Stimulated activated CD4-positive, alpha-beta T cell treated with anti-CD3 and anti-CD28 coated beads, Interleukin-12 subunit alpha, Interleukin-12 subunit beta, amount 100 ng/mL, for 48 hours (primary cell): ENCODE data around the gene NNAT.

Experiments
- DNase-seq, 3 donors: peaks; one replicate each; pipeline ENCODE4 v3.0.0-alpha.2; 2020; ENCODE audit warnings: low read depth in 2 of 3, low spot score in 1 of 3

Gene NNAT

DNA sequence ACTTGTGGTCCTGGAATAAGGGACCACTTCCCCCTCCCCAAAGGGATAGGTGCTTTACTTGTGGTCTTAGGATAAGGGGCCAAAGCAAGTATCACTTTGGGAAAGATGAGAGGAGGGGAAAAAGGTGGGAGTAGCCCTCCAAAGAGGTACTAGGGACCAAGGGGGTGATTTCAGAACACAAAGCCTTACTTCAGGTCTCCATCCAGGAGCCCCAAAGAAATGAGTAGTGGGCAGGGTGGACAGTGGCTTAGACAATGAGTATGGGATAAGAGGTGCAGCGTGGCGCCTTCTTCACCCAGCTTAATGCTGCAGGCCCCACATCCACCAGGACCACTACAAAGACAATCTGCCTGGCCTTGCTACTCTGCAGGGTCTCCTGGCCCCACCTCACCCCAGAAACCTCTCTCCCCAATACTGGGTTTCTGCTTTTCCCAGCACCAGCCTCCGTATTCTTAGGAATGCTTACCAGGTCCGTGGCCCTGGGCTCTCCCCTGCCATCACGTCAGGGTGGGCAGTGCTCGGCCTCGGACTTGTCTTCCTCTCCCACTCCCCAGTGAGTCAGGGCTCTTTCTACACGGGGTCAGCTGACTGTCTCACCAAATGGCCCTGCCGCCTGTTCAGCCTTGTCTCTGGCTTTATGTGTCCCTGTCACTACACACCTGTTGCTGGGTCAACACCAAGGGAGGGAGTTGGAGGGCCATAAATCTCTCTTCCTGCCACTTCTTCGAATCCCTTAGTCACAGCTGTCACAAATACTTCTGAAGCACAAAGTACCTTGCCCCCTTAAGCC, 3.1 kb downstream of the NNAT start:
- DNase-seq: no peak

DNA sequence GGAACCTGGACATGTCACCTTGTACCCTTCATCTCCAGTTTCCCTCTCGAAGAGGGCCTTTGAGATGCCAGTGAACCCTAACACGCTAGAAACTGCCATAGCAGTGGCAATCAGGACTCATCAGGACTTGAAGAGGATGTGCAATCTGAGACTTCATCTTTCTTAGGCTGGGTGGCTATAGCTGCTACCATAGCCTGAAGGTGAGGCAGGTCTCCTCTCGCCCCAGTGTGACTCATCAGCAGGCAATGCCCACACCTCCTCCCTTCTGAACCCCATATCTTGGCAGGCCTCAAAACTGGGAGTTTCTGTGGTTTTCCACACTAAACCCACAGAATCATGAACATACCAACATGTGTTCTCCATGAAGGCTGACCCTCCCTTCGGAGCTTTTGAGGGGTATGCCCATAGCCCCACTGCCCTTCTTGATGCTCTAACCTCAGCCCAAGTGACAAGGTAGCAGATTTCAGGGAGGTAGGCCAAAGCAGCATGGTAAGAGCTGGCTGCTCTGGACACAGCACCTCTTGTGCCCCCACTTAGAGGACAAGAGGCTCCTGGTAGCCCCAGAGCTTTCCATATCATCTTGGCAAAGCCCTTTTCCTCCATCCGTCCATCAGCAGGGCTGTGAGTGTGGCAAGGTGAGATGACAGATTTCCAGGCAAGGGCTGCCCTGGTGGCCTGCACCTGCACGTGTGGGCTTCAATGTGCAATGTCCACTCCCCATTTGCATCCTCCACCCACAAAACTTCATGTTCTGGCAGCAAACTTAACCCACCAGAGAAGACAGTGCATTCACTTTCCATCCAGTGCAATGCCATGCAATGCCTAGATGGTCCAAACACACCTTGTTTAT, 4.0 kb downstream of the NNAT start:
- DNase-seq: no peak

DNA sequence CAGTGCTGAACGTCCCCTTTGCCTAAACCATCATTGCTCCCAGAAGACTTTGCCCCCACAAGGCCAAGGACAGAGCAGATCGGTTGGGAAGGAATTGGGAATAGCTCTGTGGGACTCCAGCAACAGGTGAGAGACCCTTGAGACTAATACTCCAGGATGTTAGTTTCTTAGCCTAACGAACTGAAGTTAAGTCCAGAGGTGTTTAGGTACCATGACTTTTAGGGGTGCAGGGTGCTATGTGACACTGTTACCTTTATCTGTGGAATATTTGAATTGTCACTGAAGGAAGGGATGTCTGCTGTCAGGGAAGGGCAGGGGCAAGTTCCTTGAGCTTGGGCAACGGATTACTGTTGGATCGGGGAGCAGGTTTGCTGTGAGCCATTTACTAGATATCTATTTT, 4.8 kb downstream of the NNAT start:
- no peak for DNase-seq

DNA sequence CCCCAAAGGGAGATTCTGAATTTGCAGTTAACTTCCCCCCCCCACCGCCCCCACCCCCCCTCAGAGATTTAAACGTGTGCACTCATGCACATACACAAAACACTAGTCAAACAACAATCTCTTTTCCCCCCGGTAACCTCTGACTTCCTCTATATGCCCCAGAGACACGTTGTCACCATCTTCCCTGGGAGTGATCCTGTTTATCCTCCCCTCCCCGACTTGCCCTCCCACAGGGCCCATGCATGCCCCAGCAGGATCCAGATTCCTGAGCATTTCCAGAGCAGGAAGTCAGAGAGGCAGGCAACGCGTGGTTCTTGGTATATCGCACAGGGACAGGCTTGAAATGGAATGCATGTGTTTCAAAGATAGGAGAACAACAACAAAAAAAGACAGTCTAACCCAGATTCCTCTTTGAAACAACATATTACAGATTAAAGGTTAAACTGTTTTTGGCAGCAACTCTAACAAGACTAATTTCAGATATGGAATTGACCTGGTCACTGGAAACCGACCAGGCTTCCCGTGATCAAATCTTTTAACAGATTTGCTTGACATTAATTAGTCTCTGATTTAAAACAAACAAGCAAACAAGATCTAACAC, 5.3 kb downstream of the NNAT start:
- no peak for DNase-seq

DNA sequence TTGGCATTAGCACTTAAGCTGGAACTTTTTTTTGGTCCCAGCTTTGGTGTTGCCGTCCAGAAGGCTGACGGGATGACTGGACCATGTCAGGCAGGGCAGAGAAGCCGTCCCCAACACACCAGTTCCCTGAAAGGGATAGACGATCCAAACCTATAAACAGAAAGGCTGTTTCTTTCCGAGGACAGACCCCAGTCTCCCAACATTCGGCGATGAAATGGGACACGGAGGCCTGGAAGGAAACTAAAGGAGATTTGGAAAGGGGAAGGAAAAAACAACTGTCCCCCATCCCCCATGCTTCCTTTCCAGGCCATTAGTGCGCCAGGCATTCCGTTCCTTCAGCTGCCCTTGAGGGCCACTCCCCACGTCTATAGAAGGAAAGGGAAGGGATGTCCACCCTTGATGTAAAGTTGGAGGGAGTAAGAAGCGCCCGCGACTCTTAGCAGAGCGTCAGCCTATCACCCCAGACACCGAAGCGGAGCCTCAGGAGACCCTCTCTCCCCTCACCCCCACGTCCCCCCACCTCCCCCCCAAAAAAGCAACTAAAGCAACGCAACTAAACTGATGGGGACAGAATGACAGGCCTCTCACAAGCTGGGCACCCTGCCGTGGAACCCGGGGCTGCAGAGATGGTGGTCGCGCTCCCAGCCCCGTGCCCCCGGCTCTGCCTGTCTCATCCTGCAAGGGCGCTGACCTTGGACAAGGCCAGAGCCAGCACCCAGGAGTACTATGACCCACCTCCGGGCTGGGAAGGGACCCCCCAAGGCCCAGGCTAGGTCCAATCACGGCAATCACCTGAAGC, 6.0 kb downstream of the NNAT start:
- no peak for DNase-seq

DNA sequence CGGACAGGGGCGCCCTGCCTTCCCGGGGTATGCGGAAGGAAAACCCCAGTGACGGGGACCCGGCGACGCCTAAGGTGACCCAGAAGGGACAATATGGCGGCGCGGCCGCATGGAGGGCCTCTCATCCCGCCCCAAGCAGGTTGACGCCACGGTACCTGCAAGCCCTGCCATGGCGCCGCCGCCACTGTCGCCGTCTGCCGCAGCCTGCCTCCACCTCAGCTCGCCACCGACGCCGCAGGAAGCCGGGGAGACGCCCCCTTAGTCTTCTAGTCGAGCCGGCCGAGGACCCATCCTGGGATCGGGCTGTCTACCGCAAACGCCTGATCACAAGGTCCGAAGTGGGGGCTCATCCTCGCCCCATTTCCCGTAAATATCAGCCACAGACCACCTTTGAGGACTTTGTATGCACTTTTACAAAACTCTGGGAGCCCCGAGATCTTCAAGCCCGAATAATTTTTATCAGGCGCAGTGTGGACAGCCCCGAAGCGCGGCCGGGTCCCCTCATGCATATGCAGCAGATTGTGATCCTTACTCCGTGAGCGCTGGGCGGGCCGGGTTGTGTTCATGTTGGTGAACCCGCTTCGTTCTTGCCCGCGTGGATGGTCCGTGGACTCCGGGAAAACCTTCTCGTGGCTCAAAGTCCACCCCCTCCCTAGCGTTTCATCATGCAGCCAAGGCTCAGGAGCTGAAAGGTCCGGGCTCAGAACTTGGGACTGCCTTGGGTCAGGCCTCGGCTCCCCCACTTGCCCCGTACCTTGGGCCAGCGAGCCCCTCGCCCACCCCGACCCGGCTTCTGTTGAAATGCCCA, 6.8 kb downstream of the NNAT start, which contains the start of gene BLCAP:
BLCAP (minus strand) TSS at position 239 of the 808 bp plus-strand sequence. CDS start 8,702 bp downstream, outside the sequence.
- DNase-seq: peak; percentile 83 to 85 (median 84)

DNA sequence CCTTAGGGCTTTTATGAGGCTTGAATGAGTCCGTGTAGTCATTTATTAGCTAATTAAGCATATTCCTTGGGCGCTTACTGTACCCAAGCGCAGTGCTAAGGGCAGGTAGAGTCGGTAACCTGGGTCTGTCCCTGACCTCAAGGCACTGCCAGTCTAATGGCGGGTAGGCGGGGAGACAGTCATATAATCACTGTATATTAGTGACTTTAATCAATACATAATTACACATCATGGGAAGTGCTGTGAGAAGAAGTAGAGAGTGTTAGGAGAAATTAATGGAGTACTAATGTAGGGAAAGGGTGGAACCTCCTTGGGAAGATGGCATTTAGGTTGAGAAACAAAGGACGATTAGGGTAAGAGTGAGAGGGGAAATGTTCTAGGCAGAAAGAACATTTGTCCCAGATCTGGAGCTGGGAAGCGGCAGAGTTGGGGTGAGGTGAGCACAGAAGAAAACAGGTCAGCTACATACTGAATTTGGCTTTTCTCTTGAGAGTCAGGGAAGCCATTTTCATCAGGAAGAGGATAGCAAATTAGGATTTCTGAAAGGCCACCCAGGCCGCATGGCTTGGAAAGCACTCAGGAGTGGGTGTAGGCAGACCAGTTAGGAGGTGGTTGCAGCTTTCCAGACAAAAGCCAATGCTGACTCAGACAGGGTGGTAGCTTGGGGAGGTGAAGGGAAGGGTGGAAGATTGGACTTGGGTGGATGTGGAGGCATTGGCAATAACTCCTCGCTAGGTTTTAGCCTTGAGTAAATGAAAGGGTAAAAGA, 7.6 kb downstream of the NNAT start:
- no peak for DNase-seq

DNA sequence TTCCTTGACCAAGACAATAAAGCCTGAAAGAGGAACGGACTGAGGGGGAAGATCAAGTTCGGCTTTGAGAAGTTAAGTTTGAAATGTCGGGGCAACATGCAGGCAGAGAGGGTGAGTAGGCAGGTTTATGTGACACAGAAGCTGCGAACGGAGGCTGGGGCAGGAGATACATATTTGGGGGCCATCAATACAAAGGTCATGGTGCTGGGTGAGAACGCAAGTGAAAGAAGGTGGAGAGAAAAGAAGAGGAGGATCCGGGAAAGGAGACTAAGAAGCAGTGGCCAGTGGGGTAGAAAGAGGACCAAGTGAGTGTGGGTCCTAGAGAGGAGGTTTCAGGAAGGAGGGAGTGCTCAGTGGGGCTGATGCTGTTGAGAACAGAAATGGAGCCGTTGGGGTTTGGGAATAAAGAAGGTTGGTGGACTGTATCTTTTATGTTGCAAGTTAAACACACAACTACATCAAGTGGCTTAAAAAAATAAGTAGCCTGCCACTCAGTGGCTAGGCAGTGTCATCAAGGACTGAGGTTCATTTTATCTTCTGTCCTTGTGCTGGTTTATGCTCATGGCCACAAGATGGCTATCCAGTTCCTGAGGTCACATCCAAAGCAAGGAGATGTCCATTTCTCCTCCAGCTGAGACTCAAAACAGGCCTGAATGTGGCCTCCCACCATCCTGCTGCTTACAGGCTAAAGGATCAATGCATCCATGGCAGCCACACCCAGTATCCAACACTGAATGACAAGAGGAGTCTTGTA, 8.3 kb downstream of the NNAT start:
- no peak for DNase-seq

DNA sequence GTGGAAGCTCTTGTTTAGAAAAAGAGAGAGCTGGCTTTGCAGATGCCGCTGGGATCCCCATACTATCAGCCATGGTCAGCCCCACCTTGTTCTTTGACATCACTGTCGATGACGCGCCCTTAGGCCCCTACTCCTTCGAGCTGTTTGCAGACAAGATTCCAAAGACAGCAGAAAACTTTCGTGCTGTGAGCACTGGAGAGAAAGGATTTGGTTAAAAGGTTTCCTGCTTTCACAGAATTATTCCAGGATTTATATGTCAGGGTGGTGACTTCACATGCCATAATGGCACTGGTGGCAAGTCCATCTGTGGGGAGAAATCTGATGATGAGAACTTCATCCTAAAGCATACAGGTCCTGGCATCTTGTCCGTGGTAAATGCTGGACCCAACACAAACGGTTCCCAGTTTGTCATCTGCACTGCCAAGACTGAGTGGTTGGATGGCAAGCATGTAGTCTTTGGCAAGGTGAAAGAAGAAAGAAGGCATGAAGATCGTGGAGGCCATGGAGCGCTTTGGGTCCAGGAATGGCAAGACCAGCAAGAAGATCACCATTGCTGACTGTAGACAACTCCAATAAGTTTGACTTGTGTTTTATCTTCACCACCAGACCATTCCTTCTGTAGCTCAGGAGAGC, 9.0 kb downstream of the NNAT start:
- DNase-seq: no peak

DNA sequence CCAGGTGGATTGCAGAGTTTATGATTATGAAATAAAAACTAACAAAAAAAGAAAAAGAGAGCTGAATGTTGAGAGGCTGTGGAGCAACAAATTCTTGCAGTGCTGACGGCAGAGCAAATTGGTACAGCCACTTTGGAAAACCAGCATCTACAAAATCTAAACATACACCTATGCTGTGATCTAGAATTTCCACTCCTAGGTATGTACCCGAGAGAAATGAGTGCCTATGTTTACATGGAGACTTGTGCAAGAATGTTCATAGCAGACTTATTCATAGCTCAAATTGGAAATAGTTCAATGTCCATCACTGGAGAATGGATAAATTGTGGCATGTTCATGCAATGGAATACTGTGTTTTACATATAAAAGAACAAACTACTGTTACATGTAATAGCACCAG, 9.6 kb downstream of the NNAT start:
- no peak for DNase-seq

DNA sequence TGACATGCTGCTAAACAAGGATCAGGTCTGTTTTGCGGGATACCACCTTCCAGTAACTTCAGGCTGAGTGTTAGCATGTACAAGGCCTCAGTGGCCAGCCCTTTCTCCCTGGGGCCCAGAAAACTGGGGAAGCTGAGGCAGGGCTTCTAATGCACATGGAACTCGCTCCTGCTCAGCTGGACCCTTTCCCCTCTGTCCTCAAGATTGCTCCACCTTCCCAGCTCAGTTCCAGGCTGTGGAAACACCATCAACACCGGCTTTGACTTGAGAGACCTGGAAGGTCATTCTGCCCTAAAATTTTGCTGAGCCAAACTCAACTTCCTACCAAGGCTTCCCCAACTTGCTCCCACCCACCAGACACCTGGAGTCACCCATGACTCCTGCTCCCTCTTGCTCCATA, 10.8 kb downstream of the NNAT start:
- no peak for DNase-seq

DNA sequence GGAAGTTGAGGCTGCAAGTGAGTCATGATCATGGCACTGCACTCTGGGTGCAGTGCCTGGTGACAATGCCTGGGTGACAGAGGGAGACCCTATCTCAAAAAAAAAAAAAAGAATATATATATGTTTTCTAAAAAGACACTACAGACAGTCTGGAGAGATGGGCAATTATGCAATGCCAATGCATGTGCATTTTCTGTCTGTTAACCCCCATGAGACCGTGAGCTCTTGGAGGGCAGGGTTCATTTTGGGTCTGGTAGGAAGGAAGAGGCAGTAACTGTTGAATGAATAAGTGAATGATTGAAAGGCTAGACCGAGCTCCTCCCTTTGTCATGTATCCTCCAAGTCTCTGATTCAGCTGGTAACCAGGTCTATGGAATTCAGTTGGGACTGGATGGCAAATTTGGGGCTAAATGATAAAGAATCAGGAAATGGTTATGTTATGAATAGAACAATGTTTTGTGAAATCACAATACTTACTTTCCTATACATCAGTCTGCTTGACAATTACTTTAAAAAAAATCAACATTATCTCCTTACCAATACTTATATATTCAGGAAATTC, 12.2 kb downstream of the NNAT start:
- no peak for DNase-seq

DNA sequence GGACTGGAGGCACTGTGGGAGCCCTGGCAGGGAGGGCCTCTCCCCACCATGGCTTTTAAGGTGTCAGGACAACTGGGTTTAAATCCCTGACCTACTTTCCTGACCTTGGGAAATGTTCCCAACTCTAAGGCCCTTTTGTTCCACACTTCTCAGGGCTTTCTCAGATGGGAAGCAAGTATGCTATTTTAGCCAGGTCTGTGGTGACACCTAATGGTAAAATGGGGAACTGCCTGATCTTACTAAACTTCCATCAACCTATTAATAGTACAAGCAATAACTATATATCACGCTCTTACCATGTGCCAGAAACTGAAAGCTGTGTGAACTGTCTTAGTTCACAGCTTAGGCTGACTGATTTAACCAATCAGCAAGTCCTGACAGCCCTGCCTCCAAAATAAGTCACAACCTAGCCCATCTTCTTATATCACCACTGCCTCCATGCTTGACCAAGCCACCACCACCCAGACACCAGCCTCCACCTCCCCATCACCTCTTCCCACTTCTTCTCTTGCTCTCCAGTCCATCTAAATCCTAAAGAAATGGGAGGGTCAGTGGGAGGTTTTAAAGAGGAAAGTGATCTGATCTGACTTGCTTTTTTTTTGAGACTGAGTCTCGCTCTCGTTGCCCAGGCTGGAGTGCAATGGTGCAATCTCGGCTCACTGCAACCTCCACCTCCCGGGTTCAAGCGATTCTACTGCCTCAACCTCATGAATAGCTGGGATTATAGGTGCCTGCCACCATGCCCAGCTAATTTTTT, 13.5 kb downstream of the NNAT start:
- DNase-seq: peak in 1 of 3 donors; percentile 57

DNA sequence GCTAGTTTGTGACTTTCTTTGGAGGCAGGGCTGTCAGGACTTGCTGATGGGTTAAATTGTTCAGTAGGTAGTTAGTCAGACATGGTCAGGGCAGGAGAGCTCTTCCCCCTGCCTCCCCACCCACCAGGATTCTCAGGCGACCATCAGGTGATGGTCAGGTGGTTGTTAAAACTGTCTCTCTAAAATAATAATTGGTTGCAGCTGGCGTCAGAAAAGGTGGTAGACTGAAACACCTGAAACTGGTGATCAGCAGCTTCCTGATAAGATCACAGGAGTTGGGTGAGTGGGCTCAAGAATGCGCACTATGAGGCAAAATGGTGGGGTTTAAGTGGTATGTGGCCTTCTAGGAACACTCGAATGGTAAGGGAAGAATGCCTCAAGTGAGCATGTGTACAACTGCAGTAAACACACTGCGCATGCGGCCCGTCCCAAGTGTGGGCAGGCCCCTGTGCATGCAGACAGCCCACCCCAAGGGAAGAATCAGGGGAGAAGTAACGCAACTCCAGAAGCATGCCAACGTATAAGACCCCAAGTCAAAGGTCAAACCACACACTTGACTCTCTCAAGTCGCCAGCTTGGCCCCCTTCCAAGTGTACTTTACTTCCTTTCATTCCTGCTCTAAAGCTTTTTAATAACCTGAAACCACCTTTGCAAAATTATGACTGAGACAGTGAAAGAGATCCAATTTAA, 14.5 kb downstream of the NNAT start:
- DNase-seq: no peak

DNA sequence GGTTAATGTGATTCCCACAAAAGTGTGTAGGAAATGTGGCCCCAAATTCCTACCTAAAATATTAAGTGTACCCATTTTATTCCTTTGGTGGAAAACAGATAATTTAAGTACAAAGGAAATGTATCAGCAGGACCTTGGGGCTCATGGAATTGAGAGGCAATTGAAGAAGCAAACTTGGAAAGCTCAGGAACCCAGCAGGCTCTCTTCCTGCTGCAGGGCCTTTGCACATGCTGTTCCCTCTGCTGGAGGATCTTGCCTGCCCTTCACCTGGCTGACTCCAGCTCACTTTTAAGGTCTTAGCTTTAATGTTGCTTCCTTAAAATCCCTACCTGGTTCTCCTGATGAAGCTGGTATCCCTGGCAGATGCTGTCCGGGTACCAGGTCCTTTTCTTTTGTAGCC, 16.5 kb downstream of the NNAT start:
- no peak for DNase-seq

DNA sequence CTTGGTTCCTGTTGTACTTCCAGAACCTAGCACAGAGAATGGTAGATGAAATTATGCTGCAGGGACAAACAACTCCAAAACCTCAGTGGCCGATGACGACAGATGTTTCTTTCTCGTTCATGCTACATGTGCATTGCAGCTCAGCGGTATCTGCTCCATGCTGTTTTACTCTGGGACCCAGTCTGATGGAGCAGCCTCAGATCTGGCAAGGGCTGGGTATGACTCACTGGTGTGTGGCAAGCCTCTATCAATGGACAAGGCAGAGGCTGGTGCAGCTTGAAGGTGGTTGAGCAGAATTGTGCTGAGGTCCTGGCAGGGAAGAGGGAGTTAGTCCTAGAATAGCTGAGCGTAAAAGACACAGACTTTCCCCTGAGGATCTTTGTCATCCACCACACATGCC, 17.0 kb downstream of the NNAT start:
- no peak for DNase-seq

DNA sequence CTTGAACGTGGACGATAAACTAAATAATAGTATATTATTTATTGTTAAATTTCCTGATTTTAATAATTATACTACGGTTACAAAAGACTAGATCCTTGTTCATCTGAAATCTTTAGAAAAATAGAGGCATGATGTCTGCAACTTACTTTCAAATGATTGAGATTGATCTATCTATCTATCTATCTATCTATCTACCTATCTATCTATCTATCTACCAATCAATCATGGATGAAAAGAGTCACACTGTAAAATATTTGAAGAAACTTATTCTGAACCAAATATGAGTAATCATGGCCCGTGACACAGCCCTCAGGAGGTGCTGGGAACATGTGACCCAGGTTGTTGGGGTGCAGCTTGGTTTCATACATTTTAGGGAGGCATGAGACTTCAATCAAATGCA, 18.4 kb downstream of the NNAT start:
- DNase-seq: no peak
